K562 treated with DMSO at 1 percent for 12 hours (cell line): Measurements from ENCODE around the gene KTI12. TPM values are rescaled to one million over a fixed set of nuclear protein-coding genes. Genes with fewer than 3 reads are reported as not detected.

ENCODE experiments used
- total RNA-seq: library from RNA; unstranded; fragments of 300-600 nt; gene quantifications from 2 replicates; pipeline ENCODE4 v1.2.3, GENCODE V29; 2022; ENCODE audit not compliant: insufficient read depth

KTI12 gene
- 28.9 and 33.9 TPM in 2 replicates for total RNA-seq

GRCh38 chr1:52033190-52034049, at the start of gene KTI12:
Gene KTI12, minus strand, starts transcription at chr1:52033810. Its CDS starts 49 bp downstream, at chr1:52033761.

GRCh38 chr1:52056163-52056936, 22.7 kb upstream of the KTI12 start, which contains the start of gene BTF3L4:
Gene BTF3L4, plus strand, starts transcription at chr1:52056295. Its CDS starts 3,553 bp downstream, at chr1:52059848.

GRCh38 chr1:52055066-52055865, 21.7 kb upstream of the KTI12 start, which contains the start of gene TXNDC12:
Gene TXNDC12, minus strand, starts transcription at chr1:52055191. Its CDS starts 95 bp downstream, at chr1:52055096.

GRCh38 chr1:51990478-51990965, 43.1 kb downstream of the KTI12 start, which contains the start of gene RAB3B:
Gene RAB3B, minus strand, starts transcription at chr1:51990700. Its CDS starts 13,583 bp downstream, at chr1:51977117.

Other genes starting within 250 kb of the KTI12 start
- 124 and 225 TPM in 2 replicates for gene NRDC, start 155.1 kb downstream of the KTI12 start, total RNA-seq
- gene RAB3B, start 43.1 kb downstream of the KTI12 start, total RNA-seq: 0.89 and 3.2 TPM in 2 replicates
- gene TXNDC12, start 21.4 kb upstream of the KTI12 start, total RNA-seq: 68.5 and 110 TPM in 2 replicates
- gene BTF3L4, start 22.5 kb upstream of the KTI12 start, total RNA-seq: 28.7 and 44.2 TPM in 2 replicates
- gene ZFYVE9, start 108.3 kb upstream of the KTI12 start, total RNA-seq: 3.1 and 8.2 TPM in 2 replicates